GM19324 (cell line): ENCODE measurements around the gene DCDC2C.

Experiments
- ATAC-seq: cut with Tn5 transposase; IDR thresholded peaks from one replicate; pipeline ENCODE4 v1.9.1; 2021; ENCODE audit warnings: mild to moderate bottlenecking, moderate library complexity; ENCODE audit not compliant: unreplicated experiment, low FRiP score

Gene DCDC2C

GRCh38 chr2:3768960-3769765 is 65.8 kb downstream of the DCDC2C start:
- no peak for ATAC-seq

- ATAC-seq, result no peak
These were observed 66.4 kb downstream of the DCDC2C start for GRCh38 chr2:3769766-3770165.

- ATAC-seq, result no peak
These were observed 67.5 kb downstream of the DCDC2C start for GRCh38 chr2:3770724-3771415.

- ATAC-seq, result no peak
These were observed 68.2 kb downstream of the DCDC2C start for GRCh38 chr2:3771576-3771975.

GRCh38 chr2:3774336-3774735 is 71.0 kb downstream of the DCDC2C start:
- ATAC-seq, result no peak

GRCh38 chr2:3776311-3776710 is 72.9 kb downstream of the DCDC2C start:
- ATAC-seq, result no peak

- no peak for ATAC-seq
These were observed 74.6 kb downstream of the DCDC2C start for GRCh38 chr2:3777966-3778365.

- no peak for ATAC-seq
These were observed 75.6 kb downstream of the DCDC2C start for GRCh38 chr2:3778851-3779495.

- no peak for ATAC-seq
These were observed 76.2 kb downstream of the DCDC2C start for GRCh38 chr2:3779496-3780049.

- ATAC-seq, result peak; percentile 93
These were observed 77.4 kb downstream of the DCDC2C start for GRCh38 chr2:3780477-3781402.

- ATAC-seq, result no peak
These were observed 81.4 kb downstream of the DCDC2C start for GRCh38 chr2:3784731-3785130.

- ATAC-seq, result no peak
These were observed 82.0 kb downstream of the DCDC2C start for GRCh38 chr2:3785220-3785889.

GRCh38 chr2:3785890-3786273 is 82.5 kb downstream of the DCDC2C start:
- ATAC-seq, result no peak

- no peak for ATAC-seq
These were observed 84.4 kb downstream of the DCDC2C start for GRCh38 chr2:3787768-3788167.

- ATAC-seq, result no peak
These were observed 85.9 kb downstream of the DCDC2C start for GRCh38 chr2:3789256-3789655.

GRCh38 chr2:3793249-3793648 is 89.9 kb downstream of the DCDC2C start:
- no peak for ATAC-seq

GRCh38 chr2:3801506-3801905 is 98.1 kb downstream of the DCDC2C start:
- no peak for ATAC-seq

GRCh38 chr2:3805201-3805939 is 102.0 kb downstream of the DCDC2C start:
- ATAC-seq, result no peak

GRCh38 chr2:3806168-3806567 is 102.8 kb downstream of the DCDC2C start:
- ATAC-seq, result no peak
